ENCODE measurements around the gene SHB.

SHB gene

DNA sequence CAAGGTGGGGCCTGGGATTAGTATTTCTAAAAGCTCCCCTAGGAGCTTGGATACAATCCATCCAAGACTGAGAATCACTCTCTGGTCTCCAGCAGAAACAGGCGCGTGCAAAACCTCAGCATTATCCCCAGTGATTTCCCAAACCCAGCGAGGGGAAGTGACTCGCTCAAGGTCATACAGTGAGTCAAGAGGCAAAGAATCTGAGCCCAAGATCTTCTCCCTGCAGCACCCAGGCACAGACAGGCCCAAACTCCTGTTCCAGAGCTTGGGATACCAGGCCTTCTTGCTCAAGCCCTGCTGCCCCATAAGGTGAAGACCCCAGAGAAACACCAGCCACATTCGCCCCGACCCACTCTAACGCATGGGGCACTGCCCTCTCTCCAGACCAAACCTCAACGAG lies 33.2 kb downstream of the SHB start:
- CTCF ChIA-PET, result interaction anchor here (1.1 kb wide), 2 partner anchors 10 to 27 kb away, joined by 3 read pairs; no protein-coding TSS in a partner anchor
- Histone ChIP-seq H3K4me1 (ENCODE audit: control extremely low read depth in 1 of 4, control insufficient read depth in 4 of 4, insufficient read depth in 4 of 4, low read length in 3 of 4) (peaks cover 0 to 57% (median 12%) of the 10 kb centered on the region in 4 experiments), H3K9me3 (ENCODE audit: control extremely low read depth in 1 of 5, control insufficient read depth in 4 of 5, insufficient read depth in 2 of 5, low read depth in 1 of 5, low read length in 4 of 5) (no peaks in the 10 kb centered on the region), H3K36me3 (ENCODE audit: control insufficient read depth in 4 of 4, insufficient read depth in 4 of 4, low read length in 3 of 4) (no peaks in the 10 kb centered on the region), H3K4me3 (ENCODE audit: control insufficient read depth in 1 of 7, extremely low read depth in 1 of 7, insufficient read depth in 4 of 7, low read depth in 2 of 7, low read length in 6 of 7) (no peak overlapping the region), H3K27me3 (replicated peaks in 2 of 5; ENCODE audit: control insufficient read depth in 4 of 5, insufficient read depth in 5 of 5, low read length in 4 of 5) (no peaks in the 10 kb centered on the region), H3K27ac (ENCODE audit: insufficient read depth in 1 of 2, low read depth in 1 of 2, low read length in 2 of 2, poor library complexity in 1 of 2, severe bottlenecking in 2 of 2) (no peak overlapping the region)
- WGBS (ENCODE audit: insufficient coverage), result 98% methylated on average over 6 of the region's 8 CpGs
- POLR2A ChIA-PET, result no interaction called here
- DNase-seq, result no peak

DNA sequence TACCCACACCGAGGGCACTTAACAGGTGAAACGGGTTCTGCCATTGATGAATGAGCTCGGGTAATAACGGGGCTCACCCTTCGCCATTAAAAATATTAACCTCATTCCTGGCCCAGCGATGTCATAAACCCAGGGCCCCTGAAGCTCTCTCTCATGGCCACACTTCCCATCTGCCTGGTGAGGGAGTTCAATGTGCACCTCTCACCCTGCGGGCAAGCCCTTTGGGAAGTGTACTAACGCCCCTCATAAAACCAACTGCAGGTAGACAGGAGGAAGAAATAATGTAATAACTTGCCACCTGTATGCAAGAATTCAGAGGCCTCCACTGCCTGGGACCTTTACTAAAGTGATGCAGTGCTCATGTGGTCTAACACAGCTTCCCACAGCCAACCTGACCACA lies 35.1 kb downstream of the SHB start:
- ChIA-PET CTCF (interaction anchor here (1.3 kb wide), 1 partner anchor 54 kb away, joined by 4 read pairs; no protein-coding TSS in a partner anchor), POLR2A (no interaction called here)
- H3K27ac ChIP-seq (ENCODE audit: insufficient read depth in 1 of 2, low read depth in 1 of 2, low read length in 2 of 2, poor library complexity in 1 of 2, severe bottlenecking in 2 of 2), result no peak overlapping the region
- peaks cover 0 to 51% (median 11%) of the 10 kb centered on the region in 4 experiments for H3K4me1 ChIP-seq (ENCODE audit: control extremely low read depth in 1 of 4, control insufficient read depth in 4 of 4, insufficient read depth in 4 of 4, low read length in 3 of 4)
- no peaks in the 10 kb centered on the region for H3K9me3 ChIP-seq (ENCODE audit: control extremely low read depth in 1 of 5, control insufficient read depth in 4 of 5, insufficient read depth in 2 of 5, low read depth in 1 of 5, low read length in 4 of 5)
- H3K27me3 ChIP-seq (replicated peaks in 2 of 5; ENCODE audit: control insufficient read depth in 4 of 5, insufficient read depth in 5 of 5, low read length in 4 of 5), result no peaks in the 10 kb centered on the region
- no peak overlapping the region for H3K4me3 ChIP-seq (ENCODE audit: control insufficient read depth in 1 of 7, extremely low read depth in 1 of 7, insufficient read depth in 4 of 7, low read depth in 2 of 7, low read length in 6 of 7)
- DNase-seq, result peak in 1 of 3 donors; percentile 22
- 94% methylated on average over 6 of the region's 8 CpGs for WGBS (ENCODE audit: insufficient coverage)
- no peaks in the 10 kb centered on the region for H3K36me3 ChIP-seq (ENCODE audit: control insufficient read depth in 4 of 4, insufficient read depth in 4 of 4, low read length in 3 of 4)

DNA sequence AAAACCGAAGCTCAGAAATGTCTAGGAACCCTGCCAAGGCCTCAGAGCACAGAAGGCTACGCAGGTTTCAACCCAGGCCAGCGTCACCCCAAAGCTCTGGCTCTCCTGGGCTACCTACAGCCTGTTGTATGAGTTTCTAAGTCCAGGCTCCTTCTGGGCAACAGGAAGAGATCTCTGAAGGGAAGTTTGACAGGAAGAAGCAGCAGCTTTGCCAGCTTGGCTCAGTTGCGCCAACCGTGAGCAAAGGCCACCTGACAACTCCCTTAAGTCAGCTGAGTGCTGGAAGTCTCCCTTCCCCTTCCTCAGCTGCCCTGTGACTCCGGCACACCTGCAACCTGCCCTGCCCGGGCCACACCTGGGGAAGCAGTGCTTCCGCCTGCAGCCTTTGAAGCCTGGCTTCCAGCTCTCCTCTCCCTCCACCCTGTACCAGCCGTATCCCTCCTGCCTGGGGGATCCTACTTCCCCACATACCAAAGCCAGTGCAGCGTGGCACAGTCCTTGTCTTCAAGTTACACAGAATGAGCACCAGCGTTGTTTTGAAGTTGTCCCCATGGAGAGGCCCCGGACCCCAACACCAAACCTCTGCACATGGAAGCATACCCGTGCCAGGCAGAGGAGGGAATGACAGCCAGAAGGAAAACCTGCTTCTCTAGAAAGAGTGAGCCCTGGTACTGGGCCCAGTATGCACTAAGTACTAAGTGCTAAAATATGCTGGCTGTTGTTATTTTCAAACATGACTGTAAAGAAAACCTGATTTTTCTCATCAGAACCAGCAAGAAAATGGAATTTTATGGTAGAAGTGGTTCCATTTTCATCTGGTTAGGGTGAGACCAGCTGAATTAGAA lies 36.5 kb downstream of the SHB start:
- H3K9me3 ChIP-seq (ENCODE audit: control extremely low read depth in 1 of 5, control insufficient read depth in 4 of 5, insufficient read depth in 2 of 5, low read depth in 1 of 5, low read length in 4 of 5), result no peaks in the 10 kb centered on the region
- no peaks in the 10 kb centered on the region for H3K27me3 ChIP-seq (replicated peaks in 2 of 5; ENCODE audit: control insufficient read depth in 4 of 5, insufficient read depth in 5 of 5, low read length in 4 of 5)
- ChIA-PET CTCF (interaction anchor here (0.6 to 1.5 kb wide), 5 partner anchors 12 to 118 kb away, joined by 3 to 4 read pairs (median 3); partner anchors contain the start of gene SHB), POLR2A (no interaction called here)
- H3K4me1 ChIP-seq (ENCODE audit: control extremely low read depth in 1 of 4, control insufficient read depth in 4 of 4, insufficient read depth in 4 of 4, low read length in 3 of 4), result peaks cover 0 to 46% (median 9%) of the 10 kb centered on the region in 4 experiments
- WGBS (ENCODE audit: insufficient coverage), result 80% methylated on average over 11 of the region's 13 CpGs
- H3K36me3 ChIP-seq (ENCODE audit: control insufficient read depth in 4 of 4, insufficient read depth in 4 of 4, low read length in 3 of 4), result no peaks in the 10 kb centered on the region
- DNase-seq, result no peak
- no peak overlapping the region for H3K27ac ChIP-seq (ENCODE audit: insufficient read depth in 1 of 2, low read depth in 1 of 2, low read length in 2 of 2, poor library complexity in 1 of 2, severe bottlenecking in 2 of 2)
- H3K4me3 ChIP-seq (ENCODE audit: control insufficient read depth in 1 of 7, extremely low read depth in 1 of 7, insufficient read depth in 4 of 7, low read depth in 2 of 7, low read length in 6 of 7), result no peak overlapping the region

DNA sequence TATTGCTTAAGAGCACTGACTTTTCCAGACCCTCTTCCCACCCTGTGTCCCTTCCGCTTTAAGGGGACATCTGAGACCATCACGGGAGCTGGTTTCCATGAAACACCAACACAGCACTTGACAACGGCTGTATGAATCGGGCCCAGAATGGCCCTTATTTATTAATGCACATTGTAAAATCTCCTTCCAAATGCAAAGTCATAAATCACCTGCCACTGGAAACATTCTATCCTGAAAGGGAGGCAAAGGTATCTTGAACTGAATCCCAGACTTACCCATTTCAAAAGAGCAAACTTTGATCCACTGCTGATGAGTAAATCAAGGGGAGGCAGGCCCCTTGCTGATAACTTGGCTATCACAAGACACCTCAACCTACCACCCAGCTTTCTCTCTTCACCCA lies 37.4 kb downstream of the SHB start:
- no peaks in the 10 kb centered on the region for H3K9me3 ChIP-seq (ENCODE audit: control extremely low read depth in 1 of 5, control insufficient read depth in 4 of 5, insufficient read depth in 2 of 5, low read depth in 1 of 5, low read length in 4 of 5)
- H3K27ac ChIP-seq (ENCODE audit: insufficient read depth in 1 of 2, low read depth in 1 of 2, low read length in 2 of 2, poor library complexity in 1 of 2, severe bottlenecking in 2 of 2), result no peak overlapping the region
- H3K4me3 ChIP-seq (ENCODE audit: control insufficient read depth in 1 of 7, extremely low read depth in 1 of 7, insufficient read depth in 4 of 7, low read depth in 2 of 7, low read length in 6 of 7), result no peak overlapping the region
- H3K27me3 ChIP-seq (replicated peaks in 2 of 5; ENCODE audit: control insufficient read depth in 4 of 5, insufficient read depth in 5 of 5, low read length in 4 of 5), result no peaks in the 10 kb centered on the region
- POLR2A ChIA-PET, result no interaction called here
- 97% methylated on average over 2 of the region's 4 CpGs for WGBS (ENCODE audit: insufficient coverage)
- CTCF ChIA-PET, result interaction anchor here (0.6 to 1.5 kb wide), 5 partner anchors 13 to 120 kb away, joined by 3 to 4 read pairs (median 3); partner anchors contain the start of gene SHB
- peaks cover 0 to 50% (median 9%) of the 10 kb centered on the region in 4 experiments for H3K4me1 ChIP-seq (ENCODE audit: control extremely low read depth in 1 of 4, control insufficient read depth in 4 of 4, insufficient read depth in 4 of 4, low read length in 3 of 4)
- DNase-seq, result no peak
- no peaks in the 10 kb centered on the region for H3K36me3 ChIP-seq (ENCODE audit: control insufficient read depth in 4 of 4, insufficient read depth in 4 of 4, low read length in 3 of 4)

DNA sequence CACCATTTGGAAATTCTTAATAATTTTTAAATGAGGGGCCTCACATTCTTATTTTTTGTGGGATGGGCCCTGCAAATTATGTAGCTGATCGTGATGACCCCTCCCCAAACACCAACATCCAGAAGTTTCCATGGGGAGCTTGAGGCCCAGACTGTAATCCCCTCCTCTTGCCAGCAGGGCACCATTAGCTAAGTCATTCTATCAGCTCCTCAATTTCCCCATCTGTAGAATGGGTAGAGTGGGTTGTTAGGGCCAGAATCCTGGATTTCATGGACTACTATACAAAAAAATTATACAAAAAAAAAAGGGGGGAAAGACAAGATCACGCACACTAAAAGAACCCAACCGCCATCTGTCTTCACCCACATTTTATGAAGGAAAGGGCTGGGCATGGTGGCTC lies 38.4 kb downstream of the SHB start:
- no peaks in the 10 kb centered on the region for H3K9me3 ChIP-seq (ENCODE audit: control extremely low read depth in 1 of 5, control insufficient read depth in 4 of 5, insufficient read depth in 2 of 5, low read depth in 1 of 5, low read length in 4 of 5)
- peaks cover 0 to 53% (median 13%) of the 10 kb centered on the region in 4 experiments for H3K4me1 ChIP-seq (ENCODE audit: control extremely low read depth in 1 of 4, control insufficient read depth in 4 of 4, insufficient read depth in 4 of 4, low read length in 3 of 4)
- H3K4me3 ChIP-seq (ENCODE audit: control insufficient read depth in 1 of 7, extremely low read depth in 1 of 7, insufficient read depth in 4 of 7, low read depth in 2 of 7, low read length in 6 of 7), result no peak overlapping the region
- H3K27ac ChIP-seq (ENCODE audit: insufficient read depth in 1 of 2, low read depth in 1 of 2, low read length in 2 of 2, poor library complexity in 1 of 2, severe bottlenecking in 2 of 2), result no peak overlapping the region
- POLR2A ChIA-PET, result no interaction called here
- WGBS (ENCODE audit: insufficient coverage), result 94% methylated on average over 2 of the region's 3 CpGs
- CTCF ChIA-PET, result interaction anchor here (0.7 to 1.3 kb wide), 4 partner anchors 13 to 114 kb away, joined by 3 to 4 read pairs (median 4); no protein-coding TSS in a partner anchor
- no peaks in the 10 kb centered on the region for H3K36me3 ChIP-seq (ENCODE audit: control insufficient read depth in 4 of 4, insufficient read depth in 4 of 4, low read length in 3 of 4)
- H3K27me3 ChIP-seq (replicated peaks in 2 of 5; ENCODE audit: control insufficient read depth in 4 of 5, insufficient read depth in 5 of 5, low read length in 4 of 5), result no peaks in the 10 kb centered on the region
- no peak for DNase-seq

DNA sequence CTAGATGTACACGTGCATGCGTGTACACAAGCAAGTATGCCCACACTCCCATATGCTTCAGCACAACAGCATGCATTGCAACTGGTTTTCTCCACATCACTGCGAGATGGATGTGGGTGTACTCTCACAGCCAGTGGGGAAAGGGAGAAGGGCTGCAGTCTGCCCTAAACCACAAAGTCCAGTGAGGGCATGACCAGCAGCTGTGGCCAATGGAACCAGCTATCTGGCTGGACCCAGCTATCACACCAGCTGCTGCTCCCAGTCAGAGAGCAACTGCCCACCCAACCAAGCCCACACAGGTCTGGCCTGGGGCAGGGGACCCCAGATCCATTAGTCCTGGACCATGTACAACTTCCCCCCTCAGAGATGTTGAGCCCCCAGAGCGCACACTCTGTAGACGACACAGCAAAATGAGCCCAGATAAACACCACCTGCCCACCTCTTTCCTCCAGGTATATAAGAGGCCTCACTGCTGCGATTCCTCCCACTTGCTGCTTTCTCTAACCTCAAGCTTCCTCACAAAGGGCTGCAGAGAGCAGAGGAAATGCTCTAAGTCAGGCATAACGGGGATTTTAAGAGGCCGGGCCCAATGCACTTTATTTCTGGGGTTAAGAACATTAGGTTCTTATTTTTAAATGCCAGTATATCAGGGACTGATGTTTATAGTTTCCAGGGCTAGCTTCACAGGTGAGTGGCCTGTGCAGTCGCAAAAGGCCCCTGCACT lies 39.0 kb downstream of the SHB start:
- Histone ChIP-seq H3K4me3 (ENCODE audit: control insufficient read depth in 1 of 7, extremely low read depth in 1 of 7, insufficient read depth in 4 of 7, low read depth in 2 of 7, low read length in 6 of 7) (peak overlapping the region in 1 of 7 experiments; percentile 14), H3K27me3 (replicated peaks in 2 of 5; ENCODE audit: control insufficient read depth in 4 of 5, insufficient read depth in 5 of 5, low read length in 4 of 5) (no peaks in the 10 kb centered on the region), H3K27ac (ENCODE audit: insufficient read depth in 1 of 2, low read depth in 1 of 2, low read length in 2 of 2, poor library complexity in 1 of 2, severe bottlenecking in 2 of 2) (no peak overlapping the region), H3K36me3 (ENCODE audit: control insufficient read depth in 4 of 4, insufficient read depth in 4 of 4, low read length in 3 of 4) (no peaks in the 10 kb centered on the region), H3K9me3 (ENCODE audit: control extremely low read depth in 1 of 5, control insufficient read depth in 4 of 5, insufficient read depth in 2 of 5, low read depth in 1 of 5, low read length in 4 of 5) (no peaks in the 10 kb centered on the region), H3K4me1 (ENCODE audit: control extremely low read depth in 1 of 4, control insufficient read depth in 4 of 4, insufficient read depth in 4 of 4, low read length in 3 of 4) (peaks cover 0 to 51% (median 14%) of the 10 kb centered on the region in 4 experiments)
- ChIA-PET CTCF (interaction anchor here (0.7 to 1.3 kb wide), 4 partner anchors 13 to 114 kb away, joined by 3 to 4 read pairs (median 4); no protein-coding TSS in a partner anchor), POLR2A (no interaction called here)
- WGBS (ENCODE audit: insufficient coverage), result 25% methylated on average over 6 of the region's 9 CpGs
- peak in 2 of 3 donors; percentile 50 to 55 for DNase-seq
